Endothelial cell of umbilical vein (primary cell): Measurements from ENCODE around the gene OR4D2.

Source experiments
- CTCF ChIP-seq, 2 donors: IDR thresholded peaks; 1 replicate in 1 of 2; 2 replicates in 1 of 2; pipeline ENCODE4 v1.5.1; 2011; ENCODE audit warnings: low read length in 2 of 2, mild to moderate bottlenecking in 2 of 2, moderate library complexity in 2 of 2, control low read depth in 1 of 2, inconsistent platforms in 1 of 2, low read depth in 1 of 2; ENCODE audit not compliant: insufficient read depth in 1 of 2; ENCODE audit errors: extremely low read depth in 1 of 2
- EZH2 ChIP-seq: IDR thresholded peaks from 2 replicates; pipeline ENCODE4 v1.6.1; 2012; ENCODE audit warnings: borderline replicate concordance, low read depth, mild to moderate bottlenecking, moderate library complexity, low read length, inconsistent platforms; ENCODE audit not compliant: severe bottlenecking
- JUN ChIP-seq: IDR thresholded peaks from 2 replicates; pipeline ENCODE4 v1.6.1; 2011; ENCODE audit warnings: borderline replicate concordance, low read depth; ENCODE audit not compliant: insufficient read length, insufficient read depth
- POLR2A ChIP-seq: IDR thresholded peaks from 2 replicates; pipeline ENCODE4 v1.6.1; 2012; ENCODE audit warnings: low read depth, mild to moderate bottlenecking, control low read depth, low read length
- POLR2AphosphoS5 ChIP-seq: IDR thresholded peaks from 2 replicates; pipeline ENCODE4 v1.6.1; 2012; ENCODE audit warnings: low read depth, mild to moderate bottlenecking, control low read depth, low read length, moderate library complexity; ENCODE audit not compliant: insufficient read depth

- TF ChIP-seq CTCF (IDR thresholded peaks at IDR 0.05; ENCODE audit: extremely low read depth in 1 of 2, insufficient read depth in 1 of 2, low read depth in 1 of 2, low read length in 2 of 2) (peak; percentile 65 to 75), EZH2 (no peak), POLR2AphosphoS5 (no peak), POLR2A (no peak), JUN (no peak)
These were observed 33.3 kb downstream of the OR4D2 start for GRCh38 chr17:58200024-58200633.
